Right lobe of liver (tissue), 4 donors: ENCODE results near the gene NFIA.

Experiments used
- POLR2A ChIP-seq: fragments of 450-650 bp; IDR thresholded peaks from one replicate; pipeline ENCODE4 v1.6.1; 2017; ENCODE audit warnings: antibody characterized with exemption, mild to moderate bottlenecking
- TF ChIP-seq, protein P1 (sequence below), 4 donors: fragments of 200-600 bp in 3 of 4; fragments of 450-650 bp in 1 of 4; IDR thresholded peaks; one replicate each; pipeline versions ENCODE4 v1.5.1 to v1.8.0; 2016 to 2022; ENCODE audit warnings: antibody characterized with exemption in 4 of 4, mild to moderate bottlenecking in 2 of 4
- donor health status: DM: no; HTN: no; CAD: no.
- donor health status: DM: no; HTN: no; CAD: no.
- donor health status: DM: no; HTN: yes; CAD: no.

GRCh38 chr1:61387829-61388228, 305.5 kb downstream of the NFIA start:
- TF ChIP-seq, protein P1, sequence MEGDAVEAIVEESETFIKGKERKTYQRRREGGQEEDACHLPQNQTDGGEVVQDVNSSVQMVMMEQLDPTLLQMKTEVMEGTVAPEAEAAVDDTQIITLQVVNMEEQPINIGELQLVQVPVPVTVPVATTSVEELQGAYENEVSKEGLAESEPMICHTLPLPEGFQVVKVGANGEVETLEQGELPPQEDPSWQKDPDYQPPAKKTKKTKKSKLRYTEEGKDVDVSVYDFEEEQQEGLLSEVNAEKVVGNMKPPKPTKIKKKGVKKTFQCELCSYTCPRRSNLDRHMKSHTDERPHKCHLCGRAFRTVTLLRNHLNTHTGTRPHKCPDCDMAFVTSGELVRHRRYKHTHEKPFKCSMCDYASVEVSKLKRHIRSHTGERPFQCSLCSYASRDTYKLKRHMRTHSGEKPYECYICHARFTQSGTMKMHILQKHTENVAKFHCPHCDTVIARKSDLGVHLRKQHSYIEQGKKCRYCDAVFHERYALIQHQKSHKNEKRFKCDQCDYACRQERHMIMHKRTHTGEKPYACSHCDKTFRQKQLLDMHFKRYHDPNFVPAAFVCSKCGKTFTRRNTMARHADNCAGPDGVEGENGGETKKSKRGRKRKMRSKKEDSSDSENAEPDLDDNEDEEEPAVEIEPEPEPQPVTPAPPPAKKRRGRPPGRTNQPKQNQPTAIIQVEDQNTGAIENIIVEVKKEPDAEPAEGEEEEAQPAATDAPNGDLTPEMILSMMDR (IDR thresholded peaks at IDR 0.05) = no peak
- no peak for TF ChIP-seq POLR2A
